HG03066 (cell line): Measurements from ENCODE around the gene DLGAP1.
A peak's percentile ranks its signal among the peaks of the same experiment; 100 is the strongest.
"Not testable (repeated sequence)": the region's sequence is repeated elsewhere in the genome, so short reads cannot be mapped to it uniquely, and the experiment has no call there.

Experiments
- ATAC-seq: cut with Tn5 transposase; IDR thresholded peaks from one replicate; pipeline ENCODE4 v1.9.1; 2021; ENCODE audit warnings: low read depth; ENCODE audit not compliant: unreplicated experiment

The DLGAP1 gene

DNA sequence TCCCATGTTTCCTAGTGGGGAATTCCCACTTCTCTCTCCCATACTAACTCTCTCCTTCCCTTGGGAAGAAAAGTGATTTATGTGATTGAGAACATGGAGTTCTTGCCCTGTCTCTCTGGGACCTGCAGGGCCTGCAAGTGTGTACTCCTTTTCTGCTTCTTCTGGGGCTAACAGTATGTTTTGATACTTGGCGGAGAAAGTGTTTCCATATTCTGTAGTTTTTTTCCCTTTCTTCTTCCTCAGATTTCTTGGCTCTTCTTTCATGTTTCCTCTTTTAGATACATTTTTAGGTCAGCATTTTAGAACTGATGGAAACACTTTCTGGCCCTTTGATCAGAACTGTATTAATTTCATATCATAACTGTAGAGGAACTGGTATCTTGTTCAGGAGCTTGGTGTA, 352.2 kb downstream of the DLGAP1 start:
- ATAC-seq: no peak

DNA sequence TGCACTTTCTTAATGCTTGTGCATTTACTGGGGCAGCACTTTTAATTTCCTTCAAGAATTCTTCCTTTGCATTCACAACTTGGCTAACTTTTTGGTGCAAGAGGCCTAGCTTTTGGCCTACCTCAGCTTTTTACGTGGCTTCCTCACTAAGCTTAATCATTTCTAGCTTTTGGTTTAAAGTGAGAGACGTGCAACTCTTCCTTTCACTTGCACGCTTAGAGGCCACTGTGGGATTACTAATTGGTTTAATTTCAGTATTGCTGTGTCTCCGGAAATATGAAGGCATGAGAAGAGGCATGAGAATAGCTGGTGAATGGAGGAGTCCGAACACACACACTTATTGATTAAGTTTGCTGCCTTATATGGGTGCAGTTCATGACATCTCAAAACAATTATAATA, 354.1 kb downstream of the DLGAP1 start:
- ATAC-seq: no peak

DNA sequence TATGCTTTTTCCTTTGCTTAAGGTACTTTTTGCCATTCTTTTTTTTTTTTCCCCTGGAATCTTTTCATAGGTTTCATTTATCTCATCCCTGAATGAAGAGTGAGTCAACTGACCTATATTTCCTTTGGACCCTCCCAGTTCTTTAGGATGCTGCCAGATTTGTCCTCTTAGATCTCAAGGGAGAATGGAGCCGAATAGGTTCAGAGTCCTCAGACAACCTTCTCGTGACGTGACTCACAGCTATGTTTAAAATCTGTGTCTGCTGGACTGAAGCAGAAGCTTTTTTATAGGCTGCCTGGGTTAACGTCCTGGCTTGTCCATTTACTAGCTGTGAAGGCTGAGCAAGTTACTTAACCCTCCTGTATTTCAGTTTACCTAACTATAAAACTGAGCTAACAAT, 358.6 kb downstream of the DLGAP1 start:
- ATAC-seq: no peak

GRCh38 chr18:4093676-4094075, 361.4 kb downstream of the DLGAP1 start:
- ATAC-seq: no peak

DNA sequence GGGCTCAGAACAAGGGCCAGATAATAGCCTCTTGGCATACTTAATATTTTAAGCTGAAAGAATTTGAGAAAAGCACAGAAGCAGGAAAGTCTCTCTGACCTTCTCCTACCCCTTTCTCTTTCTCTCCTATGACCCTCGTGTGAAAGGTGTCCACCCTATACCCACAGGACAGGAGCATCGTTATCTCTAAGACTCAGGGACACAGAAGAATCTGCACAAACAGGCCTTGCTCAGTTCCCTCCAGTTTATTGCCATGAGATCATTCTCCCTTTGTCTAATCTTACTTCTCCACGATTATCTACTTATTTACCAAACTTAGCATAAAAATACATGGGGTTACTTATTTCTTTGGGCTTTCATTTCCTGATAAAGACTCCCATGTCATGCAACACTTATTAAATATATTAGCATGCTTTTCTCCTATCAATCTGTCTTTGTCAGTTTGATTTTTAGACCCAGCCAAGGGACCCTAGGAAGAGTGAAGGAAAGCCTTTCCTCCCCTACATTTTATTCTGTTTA, 370.7 kb downstream of the DLGAP1 start:
- ATAC-seq: no peak

DNA sequence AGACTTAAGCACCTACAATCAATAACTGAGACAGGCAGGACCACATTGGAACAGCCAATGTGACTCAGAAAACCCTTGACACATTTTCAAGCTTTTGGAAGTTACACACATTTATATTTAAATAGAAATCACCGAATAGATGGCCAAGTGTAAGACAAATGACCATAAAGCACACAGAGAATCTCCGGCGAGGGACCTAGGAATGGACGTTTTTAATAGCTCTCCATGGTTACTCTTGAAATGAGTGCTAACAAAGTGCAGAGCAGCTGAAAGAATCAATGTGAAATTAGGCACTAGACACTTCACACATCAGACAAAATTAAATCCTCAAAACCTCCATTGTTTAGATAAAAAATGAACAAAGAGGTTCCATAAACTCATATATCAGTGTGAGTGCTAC, 376.9 kb downstream of the DLGAP1 start:
- ATAC-seq: no peak

DNA sequence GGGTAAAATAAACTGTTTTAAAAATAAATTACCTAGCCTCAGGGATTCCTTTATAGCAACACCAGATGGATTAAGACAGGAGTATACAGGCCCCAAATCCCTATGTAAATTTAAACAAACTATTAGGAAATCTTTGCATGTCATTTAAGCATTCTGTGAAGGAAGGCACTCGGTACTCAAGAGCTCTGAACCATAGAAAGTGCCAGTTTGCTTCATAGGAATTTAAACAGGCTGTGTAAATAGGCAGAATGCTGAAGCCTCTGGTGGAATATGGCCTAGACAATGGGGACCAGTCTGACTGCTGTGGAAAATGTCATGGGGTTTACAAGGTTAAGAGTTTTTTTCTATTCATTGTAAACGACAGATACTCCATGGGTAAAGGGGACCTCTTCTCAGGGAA, 377.4 kb downstream of the DLGAP1 start:
- no peak for ATAC-seq

DNA sequence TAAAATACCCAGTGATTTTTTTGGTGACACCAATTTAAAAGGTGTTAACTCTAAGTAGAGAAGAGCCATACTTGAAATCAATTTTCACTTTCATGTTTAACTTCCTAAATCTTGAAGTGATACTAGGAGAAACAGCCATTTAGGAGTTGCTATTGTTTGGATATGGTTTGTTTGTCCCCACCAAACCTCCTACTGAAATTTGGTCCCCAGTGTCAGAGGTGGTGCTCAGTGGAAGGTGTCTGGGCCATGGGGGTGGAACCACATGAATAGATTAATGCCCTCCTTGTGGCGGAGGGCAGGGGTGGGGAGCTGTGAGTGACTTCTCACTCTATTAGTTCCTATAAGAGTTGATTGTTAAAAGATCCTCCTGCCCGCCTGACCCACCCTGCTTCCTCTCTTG, 377.9 kb downstream of the DLGAP1 start:
- ATAC-seq: no peak

- no peak for ATAC-seq
Measured at GRCh38 chr18:4074647-4075046, 380.5 kb downstream of the DLGAP1 start.

GRCh38 chr18:4069183-4069582, 385.9 kb downstream of the DLGAP1 start:
- no peak for ATAC-seq

DNA sequence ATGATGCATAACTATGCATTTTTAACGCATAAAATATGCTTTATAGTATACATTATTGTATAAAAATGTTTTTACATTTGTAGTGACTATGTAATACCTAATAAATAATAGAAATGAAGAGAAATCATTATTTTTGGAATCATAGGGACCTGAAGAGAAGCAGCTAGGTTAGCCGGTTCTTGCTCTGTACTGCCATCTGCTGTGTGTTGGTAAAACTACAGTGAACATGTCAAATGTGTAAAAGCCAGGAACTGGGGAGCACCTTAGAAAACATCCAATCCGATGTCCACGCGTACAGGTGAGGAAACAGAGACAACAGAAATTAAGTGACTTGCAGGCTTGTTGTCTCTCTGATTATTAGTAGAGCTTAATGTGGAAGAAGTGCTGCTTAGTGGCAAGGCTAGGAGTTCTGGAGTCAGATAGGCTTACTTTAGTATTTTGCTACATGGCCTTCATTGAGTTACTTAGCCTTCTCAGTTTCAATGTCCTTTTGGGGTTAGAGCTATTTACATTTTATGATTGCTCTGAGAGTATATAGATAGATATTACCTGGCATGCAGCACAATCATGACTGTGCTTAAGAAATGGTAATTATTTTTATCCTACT, 386.5 kb downstream of the DLGAP1 start:
- ATAC-seq: peak; percentile 88

DNA sequence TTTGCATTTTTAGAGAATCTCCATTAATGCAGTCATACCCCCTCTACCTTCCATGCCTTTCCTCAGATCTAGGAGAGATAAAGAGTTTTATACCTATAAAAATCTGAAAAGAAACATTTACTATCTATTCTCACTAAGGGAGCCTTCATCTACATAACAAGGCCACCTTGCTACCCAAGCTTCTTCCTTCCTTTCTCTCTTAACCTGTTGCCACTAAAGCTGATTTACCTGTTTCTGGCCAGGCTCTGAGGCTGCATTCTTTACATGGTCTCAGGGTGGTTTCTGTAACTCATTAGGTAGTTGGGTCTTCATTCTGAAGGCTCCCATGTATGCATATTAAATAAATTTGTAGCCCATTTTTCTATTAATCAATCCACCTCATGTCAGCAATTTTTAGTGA, 391.6 kb downstream of the DLGAP1 start:
- no peak for ATAC-seq

DNA sequence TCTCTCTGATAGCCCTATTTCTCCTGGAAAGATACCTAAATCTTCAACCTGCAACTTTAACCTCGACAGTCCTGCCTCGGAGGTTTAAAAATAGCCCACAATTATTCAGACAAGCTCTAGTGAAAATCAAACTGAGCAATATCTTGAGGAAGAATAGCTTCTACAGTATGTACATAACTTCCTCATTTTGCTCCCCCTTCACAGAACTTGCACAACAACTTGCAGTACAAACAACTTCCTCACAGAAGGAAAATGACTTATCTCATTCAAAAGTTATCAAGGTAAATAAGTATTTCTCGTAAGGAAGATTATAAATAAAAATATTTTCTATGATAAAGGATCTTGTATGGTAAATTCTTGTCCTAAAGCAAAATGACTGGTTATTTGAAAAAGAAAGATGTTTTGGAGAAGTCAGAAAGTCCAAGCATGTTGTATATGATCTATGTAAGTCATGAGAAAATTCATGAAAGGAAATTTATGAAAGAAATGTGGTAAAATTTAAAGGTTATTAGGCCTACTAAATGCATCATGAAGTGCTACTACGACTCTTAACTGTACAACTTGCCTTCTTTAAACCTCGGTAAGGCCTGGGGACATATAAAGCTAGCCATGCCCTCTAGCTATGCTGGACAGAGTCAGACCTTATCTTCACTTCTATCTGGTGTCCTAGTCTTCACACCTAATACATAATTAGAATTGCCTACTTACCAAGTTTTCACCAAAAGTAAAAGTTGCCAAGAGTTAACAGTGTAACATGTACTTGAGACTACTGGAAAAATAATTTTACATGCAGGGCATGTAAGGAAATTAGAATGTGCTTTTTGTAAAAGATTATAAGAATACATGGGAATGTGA, 394.5 kb downstream of the DLGAP1 start:
- ATAC-seq: no peak

GRCh38 chr18:4058179-4058578, 396.9 kb downstream of the DLGAP1 start:
- no peak for ATAC-seq

GRCh38 chr18:4040391-4041092, 414.6 kb downstream of the DLGAP1 start:
- no peak for ATAC-seq

DNA sequence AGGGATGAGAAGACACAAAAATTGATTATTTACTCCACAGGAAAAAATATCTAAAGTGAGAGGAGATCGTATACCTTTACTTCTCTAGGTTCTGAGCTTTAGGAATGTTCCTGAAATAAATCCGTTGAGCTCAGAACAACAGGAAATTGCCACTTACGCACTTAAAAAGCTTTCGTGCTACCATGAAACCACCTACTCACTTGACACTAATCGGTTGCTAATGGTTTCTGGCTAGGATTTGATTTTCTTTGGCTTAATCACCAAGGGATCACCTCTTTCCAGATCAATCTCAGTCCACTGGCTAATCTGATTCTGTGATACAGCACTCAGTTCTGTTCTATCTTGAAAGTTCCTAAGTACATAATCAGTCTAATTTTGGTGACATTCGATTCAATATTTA, 419.6 kb downstream of the DLGAP1 start:
- no peak for ATAC-seq

GRCh38 chr18:4034815-4035214, 420.3 kb downstream of the DLGAP1 start:
- ATAC-seq: not testable (repeated sequence)

GRCh38 chr18:4026542-4026941, 428.6 kb downstream of the DLGAP1 start:
- no peak for ATAC-seq

- no peak for ATAC-seq
Measured at GRCh38 chr18:4024702-4025101, 430.4 kb downstream of the DLGAP1 start.

GRCh38 chr18:4022749-4023148, 432.4 kb downstream of the DLGAP1 start:
- ATAC-seq: not testable (repeated sequence)

DNA sequence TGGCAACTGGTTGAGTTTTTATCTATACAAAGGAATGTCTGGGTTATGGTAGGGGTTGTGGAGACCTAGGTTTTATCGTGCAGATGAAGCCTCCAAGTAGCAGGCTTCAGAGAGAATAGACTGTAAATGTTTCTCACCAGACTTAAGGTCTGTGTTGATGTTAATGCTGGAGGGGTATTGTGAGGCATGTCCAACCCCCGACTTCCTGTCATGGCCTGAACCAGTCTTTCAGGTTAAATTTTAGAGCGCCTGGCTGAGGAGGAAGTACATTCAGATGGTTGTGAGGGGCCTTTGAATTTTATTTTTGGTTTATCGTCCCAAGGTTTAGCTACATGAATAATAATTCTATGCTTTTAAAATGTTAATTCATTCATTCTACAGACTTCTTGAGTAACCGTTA, 435.1 kb downstream of the DLGAP1 start:
- ATAC-seq: no peak
